ENCODE results near the gene LHX3. TPM values are rescaled to one million over a fixed set of nuclear protein-coding genes. Genes with fewer than 3 reads are reported as not detected.
"Not testable (repeated sequence)": the region's sequence is repeated elsewhere in the genome, so short reads cannot be mapped to it uniquely, and the experiment has no call there.

Gene LHX3
- total RNA-seq, 1 experiment from 2014 or later: 0.07 TPM

GRCh38 chr9:136236471-136237410 is 31.8 kb upstream of the LHX3 start:
- H3K27me3 ChIP-seq (ENCODE audit: control insufficient read depth, insufficient read depth, low read length); H3K36me3 ChIP-seq (replicated peaks; ENCODE audit: control insufficient read depth, insufficient read depth, low read length); DNase-seq; H3K4me3 ChIP-seq (ENCODE audit: insufficient read depth, low read depth, low read length): not testable (repeated sequence)

GRCh38 chr9:136235709-136236455 is 31.0 kb upstream of the LHX3 start:
- Histone ChIP-seq H3K4me3 (ENCODE audit: insufficient read depth, low read depth, low read length) (no peak overlapping the region), H3K27me3 (ENCODE audit: control insufficient read depth, insufficient read depth, low read length) (no peaks in the 10 kb centered on the region), H3K36me3 (replicated peaks; ENCODE audit: control insufficient read depth, insufficient read depth, low read length) (peaks cover 1% of the 10 kb centered on the region; the same call in 1 of the 2 replicates)
- DNase-seq: no peak

- Histone ChIP-seq H3K27me3 (ENCODE audit: control insufficient read depth, insufficient read depth, low read length) (no peaks in the 10 kb centered on the region), H3K4me3 (ENCODE audit: insufficient read depth, low read depth, low read length) (no peak overlapping the region), H3K36me3 (replicated peaks; ENCODE audit: control insufficient read depth, insufficient read depth, low read length) (peaks cover 1% of the 10 kb centered on the region; the same call in 1 of the 2 replicates)
- DNase-seq: no peak
Observed at GRCh38 chr9:136235171-136235570, 30.2 kb upstream of the LHX3 start.

GRCh38 chr9:136234597-136234996 is 29.7 kb upstream of the LHX3 start:
- Histone ChIP-seq H3K4me3 (ENCODE audit: insufficient read depth, low read depth, low read length) (no peak overlapping the region), H3K36me3 (replicated peaks; ENCODE audit: control insufficient read depth, insufficient read depth, low read length) (peaks cover 1% of the 10 kb centered on the region; the same call in 1 of the 2 replicates), H3K27me3 (ENCODE audit: control insufficient read depth, insufficient read depth, low read length) (no peaks in the 10 kb centered on the region)
- no peak for DNase-seq

- H3K27me3 ChIP-seq (ENCODE audit: control insufficient read depth, insufficient read depth, low read length): no peaks in the 10 kb centered on the region
- no peak for DNase-seq
- peaks cover 1% of the 10 kb centered on the region; the same call in 1 of the 2 replicates for H3K36me3 ChIP-seq (replicated peaks; ENCODE audit: control insufficient read depth, insufficient read depth, low read length)
- no peak overlapping the region for H3K4me3 ChIP-seq (ENCODE audit: insufficient read depth, low read depth, low read length)
Observed at GRCh38 chr9:136233868-136234267, 28.9 kb upstream of the LHX3 start.

GRCh38 chr9:136233411-136233810 is 28.5 kb upstream of the LHX3 start:
- no peak overlapping the region for H3K4me3 ChIP-seq (ENCODE audit: insufficient read depth, low read depth, low read length)
- H3K27me3 ChIP-seq (ENCODE audit: control insufficient read depth, insufficient read depth, low read length): no peaks in the 10 kb centered on the region
- no peak for DNase-seq
- peaks cover 1% of the 10 kb centered on the region; the same call in 1 of the 2 replicates for H3K36me3 ChIP-seq (replicated peaks; ENCODE audit: control insufficient read depth, insufficient read depth, low read length)

GRCh38 chr9:136232969-136233368 is 28.0 kb upstream of the LHX3 start:
- DNase-seq: no peak
- Histone ChIP-seq H3K4me3 (ENCODE audit: insufficient read depth, low read depth, low read length) (no peak overlapping the region), H3K27me3 (ENCODE audit: control insufficient read depth, insufficient read depth, low read length) (no peaks in the 10 kb centered on the region), H3K36me3 (replicated peaks; ENCODE audit: control insufficient read depth, insufficient read depth, low read length) (peaks cover 1% of the 10 kb centered on the region; the same call in 1 of the 2 replicates)

GRCh38 chr9:136231478-136232297 is 26.8 kb upstream of the LHX3 start:
- no peak overlapping the region for H3K4me3 ChIP-seq (ENCODE audit: insufficient read depth, low read depth, low read length)
- no peak for DNase-seq
- H3K27me3 ChIP-seq (ENCODE audit: control insufficient read depth, insufficient read depth, low read length): no peaks in the 10 kb centered on the region
- H3K36me3 ChIP-seq (replicated peaks; ENCODE audit: control insufficient read depth, insufficient read depth, low read length): peaks cover 1% of the 10 kb centered on the region; the same call in 1 of the 2 replicates

GRCh38 chr9:136230773-136231172 is 25.8 kb upstream of the LHX3 start:
- Histone ChIP-seq H3K36me3 (replicated peaks; ENCODE audit: control insufficient read depth, insufficient read depth, low read length) (peaks cover 1% of the 10 kb centered on the region), H3K4me3 (ENCODE audit: insufficient read depth, low read depth, low read length) (no peak overlapping the region), H3K27me3 (ENCODE audit: control insufficient read depth, insufficient read depth, low read length) (no peaks in the 10 kb centered on the region)
- no peak for DNase-seq

- no peak for DNase-seq
- peaks cover 1% of the 10 kb centered on the region for H3K36me3 ChIP-seq (replicated peaks; ENCODE audit: control insufficient read depth, insufficient read depth, low read length)
- H3K4me3 ChIP-seq (ENCODE audit: insufficient read depth, low read depth, low read length): no peak overlapping the region
- H3K27me3 ChIP-seq (ENCODE audit: control insufficient read depth, insufficient read depth, low read length): no peaks in the 10 kb centered on the region
Observed at GRCh38 chr9:136230365-136230764, 25.4 kb upstream of the LHX3 start.

- Histone ChIP-seq H3K36me3 (replicated peaks; ENCODE audit: control insufficient read depth, insufficient read depth, low read length) (peaks cover 1% of the 10 kb centered on the region), H3K4me3 (ENCODE audit: insufficient read depth, low read depth, low read length) (no peak overlapping the region), H3K27me3 (ENCODE audit: control insufficient read depth, insufficient read depth, low read length) (no peaks in the 10 kb centered on the region)
- no peak for DNase-seq
Observed at GRCh38 chr9:136229096-136230065, 24.5 kb upstream of the LHX3 start.

- Histone ChIP-seq H3K4me3 (ENCODE audit: insufficient read depth, low read depth, low read length) (no peak overlapping the region), H3K36me3 (replicated peaks; ENCODE audit: control insufficient read depth, insufficient read depth, low read length) (peaks cover 1% of the 10 kb centered on the region), H3K27me3 (ENCODE audit: control insufficient read depth, insufficient read depth, low read length) (no peaks in the 10 kb centered on the region)
- no peak for DNase-seq
Observed at GRCh38 chr9:136228107-136228875, 23.4 kb upstream of the LHX3 start.
